Endodermal cell (in vitro differentiated cells): Measurements from ENCODE around the gene RAB20. TPM values are rescaled to one million over a fixed set of nuclear protein-coding genes. Genes with fewer than 3 reads are reported as not detected.

Experiments used
- DNase-seq: peaks from one replicate; pipeline ENCODE4 v3.0.0-alpha.2; 2017
- H3K27ac ChIP-seq: 2 replicates; pipeline ENCODE4 v1.5.1; 2013; ENCODE audit warnings: mild to moderate bottlenecking, low read depth, low read length, moderate library complexity
- H3K27me3 ChIP-seq: 2 replicates; pipeline ENCODE4 v1.6.1; 2013; ENCODE audit warnings: mild to moderate bottlenecking, low read length, moderate library complexity; ENCODE audit not compliant: insufficient read depth, control insufficient read depth, poor library complexity, severe bottlenecking
- H3K36me3 ChIP-seq: 2 replicates; pipeline ENCODE4 v1.7.0; 2013; ENCODE audit warnings: mild to moderate bottlenecking, low read length, moderate library complexity; ENCODE audit not compliant: control insufficient read depth, insufficient read depth
- H3K4me1 ChIP-seq: one replicate; pipeline ENCODE4 v1.7.0; 2013; ENCODE audit warnings: low read length; ENCODE audit not compliant: control insufficient read depth, insufficient read depth
- H3K4me3 ChIP-seq: 2 replicates; pipeline ENCODE4 v1.5.1; 2013; ENCODE audit warnings: mild to moderate bottlenecking, low read length, moderate library complexity
- H3K9ac ChIP-seq: 2 replicates; pipeline ENCODE4 v1.6.1; 2013; ENCODE audit warnings: mild to moderate bottlenecking, low read length, moderate library complexity; ENCODE audit not compliant: poor library complexity, severe bottlenecking; ENCODE audit errors: extremely low read depth
- H3K9me3 ChIP-seq: 2 replicates; pipeline ENCODE4 v1.6.1; 2013; ENCODE audit warnings: mild to moderate bottlenecking, low read length, moderate library complexity; ENCODE audit not compliant: control insufficient read depth
- H3K27ac Mint-ChIP-seq: 2 replicates; pipeline ENCODE4 v1.8.0; 2020; ENCODE audit warnings: mixed read lengths
- H3K27me3 Mint-ChIP-seq: 2 replicates; pipeline ENCODE4 v1.8.0; 2021; ENCODE audit warnings: mild to moderate bottlenecking, mixed read lengths; ENCODE audit not compliant: insufficient read depth
- H3K36me3 Mint-ChIP-seq: 2 replicates; pipeline ENCODE4 v1.8.0; 2020; ENCODE audit warnings: low read depth, mixed read lengths
- H3K4me1 Mint-ChIP-seq: 2 replicates; pipeline ENCODE4 v1.8.0; 2020; ENCODE audit warnings: mixed read lengths
- H3K4me3 Mint-ChIP-seq: 2 replicates; pipeline ENCODE4 v1.8.0; 2020; ENCODE audit warnings: mild to moderate bottlenecking, moderate library complexity, mixed read lengths
- H3K9me3 Mint-ChIP-seq: 2 replicates; pipeline ENCODE4 v1.8.0; 2020; ENCODE audit warnings: mild to moderate bottlenecking, mixed read lengths
- CTCF ChIP-seq: fragments of 200-600 bp; sonication (generic); conservative IDR thresholded peaks from 2 replicates; pipeline ENCODE4 v1.5.0; 2021; ENCODE audit warnings: antibody characterized with exemption, mild to moderate bottlenecking
- WGBS, 2 experiments: methylation state at CpG; one replicate each; pipeline versions ENCODE4 v1.1.5 to v1.1.7; 2013; ENCODE audit warnings: missing lambda C conversion rate in 2 of 2, mixed read lengths in 1 of 2; ENCODE audit not compliant: insufficient coverage in 1 of 2, insufficient read length in 1 of 2; 5-methylcytosine and 5-hydroxymethylcytosine counted together
- total RNA-seq, 2 donors: library from RNA; stranded (reverse); fragmentation: NEBNext Ultra II Directional in 1 of 2; extraction: Animal tissue kit (Norgen Biotek cat#: 25700) in 1 of 2; gene quantifications; 2 replicates in 1 of 2; 3 replicates in 1 of 2; pipeline ENCODE4 v1.2.1, GENCODE V29; 2021

RAB20 gene
- total RNA-seq, 2 donors from 2014 or later = 12.6 to 14.2 TPM

- no peak for TF ChIP-seq CTCF
- Histone ChIP-seq H3K9me3 (no peaks in the 10 kb centered on the region), H3K36me3 (peaks cover 94% of the 10 kb centered on the region), H3K27ac (no peak overlapping the region), H3K27me3 (no peaks in the 10 kb centered on the region), H3K9ac (no peak overlapping the region), H3K4me1 (no peaks in the 10 kb centered on the region), H3K4me3 (no peak overlapping the region)
- no peak for DNase-seq
- Mint-ChIP-seq H3K27ac (peak overlapping the region; percentile 82), H3K36me3 (peaks cover 86% of the 10 kb centered on the region), H3K4me1 (peaks cover 11% of the 10 kb centered on the region), H3K9me3 (no peaks in the 10 kb centered on the region), H3K27me3 (no peaks in the 10 kb centered on the region), H3K4me3 (no peak overlapping the region)
- WGBS, 2 experiments = 94 to 98% methylated on average over 12 of the region's 12 CpGs
Measured at GRCh38 chr13:110476220-110476617, 85.3 kb downstream of the RAB20 start.

DNA sequence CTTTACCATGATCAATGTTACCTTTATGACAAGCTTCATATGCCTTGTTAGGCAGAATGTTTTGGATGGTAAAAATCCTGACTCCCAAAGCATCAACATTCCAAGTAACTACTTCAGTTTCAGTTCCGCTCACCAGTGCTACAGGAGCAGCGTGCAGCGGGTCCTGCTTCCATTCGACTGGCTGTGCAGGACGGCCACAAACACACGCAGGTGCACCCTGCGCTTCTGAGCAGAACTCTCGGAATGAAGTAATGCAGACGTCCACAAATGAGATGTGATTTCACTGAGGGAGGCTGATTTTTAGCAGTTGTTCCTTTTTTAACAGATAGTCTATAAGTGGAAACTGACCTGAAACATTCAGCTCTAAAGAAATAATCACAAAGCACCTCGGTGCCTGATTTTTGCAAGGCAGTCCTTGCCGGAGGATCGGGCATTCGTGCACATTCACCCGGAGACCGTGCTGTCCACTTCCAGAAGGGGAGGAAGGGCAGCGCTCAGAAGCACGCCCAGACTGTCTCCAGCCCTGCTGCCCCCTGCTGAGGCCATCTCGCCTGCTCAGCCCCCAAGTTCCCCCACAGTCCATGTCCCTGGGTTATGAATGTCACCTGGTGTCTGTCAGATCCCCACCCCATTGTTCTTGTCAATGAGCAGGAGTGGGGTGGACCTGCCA lies 85.8 kb downstream of the RAB20 start:
- H3K4me1 Mint-ChIP-seq = peaks cover 11% of the 10 kb centered on the region
- DNase-seq = no peak
- no peak overlapping the region for H3K4me3 Mint-ChIP-seq
- Histone ChIP-seq H3K27ac (no peak overlapping the region), H3K4me3 (no peak overlapping the region), H3K9ac (no peak overlapping the region), H3K9me3 (no peaks in the 10 kb centered on the region), H3K27me3 (no peaks in the 10 kb centered on the region), H3K36me3 (peaks cover 97% of the 10 kb centered on the region), H3K4me1 (no peaks in the 10 kb centered on the region)
- 94 to 95% methylated on average over 14 to 18 of the region's 18 CpGs for WGBS, 2 experiments
- peak overlapping the region; percentile 82 for H3K27ac Mint-ChIP-seq
- H3K9me3 Mint-ChIP-seq = no peaks in the 10 kb centered on the region
- no peaks in the 10 kb centered on the region for H3K27me3 Mint-ChIP-seq
- H3K36me3 Mint-ChIP-seq = peaks cover 91% of the 10 kb centered on the region
- no peak for TF ChIP-seq CTCF

DNA sequence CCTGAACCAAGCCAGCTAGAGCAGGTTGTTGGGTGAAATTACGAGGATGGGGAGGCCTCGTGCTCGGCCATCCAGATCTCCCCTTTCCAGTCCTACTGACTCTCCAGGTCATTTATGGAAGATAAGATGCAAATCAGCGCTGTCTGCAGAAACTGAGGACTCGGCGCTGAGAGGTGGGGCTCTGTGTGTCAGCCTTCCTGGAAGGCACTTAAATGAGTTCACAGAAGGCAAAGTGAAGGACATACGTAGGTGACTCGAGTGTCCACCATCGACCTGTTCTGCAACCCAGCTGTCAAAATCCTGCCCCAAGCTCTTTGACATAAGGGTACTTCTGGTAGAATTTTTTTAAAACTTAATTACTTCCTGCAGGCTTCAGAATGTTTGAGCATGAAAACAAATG lies 86.4 kb downstream of the RAB20 start:
- H3K4me3 Mint-ChIP-seq = no peak overlapping the region
- DNase-seq = no peak
- TF ChIP-seq CTCF = no peak
- 94 to 97% methylated on average over 3 to 9 of the region's 9 CpGs for WGBS, 2 experiments
- H3K36me3 Mint-ChIP-seq = peaks cover 91% of the 10 kb centered on the region
- H3K27me3 Mint-ChIP-seq = no peaks in the 10 kb centered on the region
- peak overlapping the region; percentile 44 for H3K27ac Mint-ChIP-seq
- Histone ChIP-seq H3K4me3 (no peak overlapping the region), H3K9me3 (no peaks in the 10 kb centered on the region), H3K27ac (no peak overlapping the region), H3K9ac (no peak overlapping the region), H3K4me1 (no peaks in the 10 kb centered on the region), H3K36me3 (peaks cover 97% of the 10 kb centered on the region), H3K27me3 (no peaks in the 10 kb centered on the region)
- no peaks in the 10 kb centered on the region for H3K9me3 Mint-ChIP-seq
- H3K4me1 Mint-ChIP-seq = peaks cover 11% of the 10 kb centered on the region
